H1 (cell line): Measurements from ENCODE around the gene PRDM1. TPM values are rescaled to one million over a fixed set of nuclear protein-coding genes. Genes with fewer than 3 reads are reported as not detected.

ENCODE experiments used
- CTCF ChIA-PET: fragments of 300-600 bp; sonication (Branson Sonifier 250); formaldehyde crosslinking; loops from one replicate; lab custom pipeline; 2021; ENCODE audit not compliant: partially characterized antibody; lab: Charles Lee
- POLR2A ChIA-PET: fragments of 300-600 bp; sonication (Branson Sonifier 250); formaldehyde crosslinking; loops from one replicate; lab custom pipeline; 2021; ENCODE audit warnings: inconsistent platforms; ENCODE audit not compliant: partially characterized antibody; lab: Charles Lee
- DNase-seq, 2 experiments: peaks; one replicate each; pipeline versions ENCODE4 v3.0.0 to v3.0.0-alpha.2; 2010 to 2022; ENCODE audit warnings: low spot score in 2 of 2, low read depth in 1 of 2, mixed read lengths in 1 of 2
- FAIRE-seq: peaks from 2 replicates; lab custom pipeline; 2011; peaks lifted over from hg19 to GRCh38; lab: Jason Lieb, UNC
- H2AFZ ChIP-seq: 2 replicates; pipeline ENCODE4 v1.8.1; 2012; ENCODE audit warnings: low read length, inconsistent platforms
- H2AK5ac ChIP-seq: 2 replicates; pipeline ENCODE4 v1.6.1; 2013; ENCODE audit warnings: low read depth, low read length
- H2BK120ac ChIP-seq: replicated peaks from 2 replicates; pipeline ENCODE3; 2013; ENCODE audit warnings: low read depth, low read length, inconsistent platforms
- H2BK12ac ChIP-seq: 2 replicates; pipeline ENCODE4 v1.6.1; 2013; ENCODE audit warnings: low read depth, low read length
- H2BK15ac ChIP-seq: 2 replicates; pipeline ENCODE4 v1.6.1; 2013; ENCODE audit warnings: low read length
- H2BK20ac ChIP-seq: 2 replicates; pipeline ENCODE4 v1.6.1; 2013; ENCODE audit warnings: low read length
- H2BK5ac ChIP-seq: 2 replicates; pipeline ENCODE4 v1.6.1; 2013; ENCODE audit warnings: low read depth, low read length
- H3K14ac ChIP-seq: 2 replicates; pipeline ENCODE4 v1.6.1; 2013; ENCODE audit warnings: inconsistent platforms; ENCODE audit not compliant: insufficient read length
- H3K18ac ChIP-seq: 2 replicates; pipeline ENCODE4 v1.6.1; 2013; ENCODE audit warnings: low read length; ENCODE audit errors: extremely low read depth
- H3K23ac ChIP-seq: 2 replicates; pipeline ENCODE4 v1.6.1; 2013; ENCODE audit warnings: inconsistent platforms; ENCODE audit not compliant: insufficient read length
- H3K23me2 ChIP-seq: 2 replicates; pipeline ENCODE4 v1.6.1; 2013; ENCODE audit warnings: low read depth, low read length
- H3K27ac ChIP-seq: 2 replicates; pipeline ENCODE4 v1.6.1; 2011; ENCODE audit warnings: low read depth, low read length, inconsistent platforms
- H3K27me3 ChIP-seq, 4 experiments: replicated peaks in 1 of 4; 1 replicate in 1 of 4; 2 replicates in 3 of 4; pipeline versions ENCODE4 v1.6.1 to v1.8.1; 2011 to 2013; ENCODE audit warnings: low read length in 3 of 4, mild to moderate bottlenecking in 3 of 4, inconsistent platforms in 2 of 4, mixed read lengths in 2 of 4, moderate library complexity in 1 of 4; ENCODE audit not compliant: control insufficient read depth in 3 of 4, insufficient read depth in 3 of 4; ENCODE audit errors: extremely low read depth in 1 of 4
- H3K36me3 ChIP-seq, 4 experiments: 2 replicates each; pipeline versions ENCODE4 v1.6.1 to v1.8.1; 2011 to 2013; ENCODE audit warnings: mild to moderate bottlenecking in 4 of 4, low read length in 3 of 4, moderate library complexity in 2 of 4, control low read depth in 1 of 4, inconsistent platforms in 1 of 4; ENCODE audit not compliant: insufficient read depth in 4 of 4, control insufficient read depth in 2 of 4
- H3K4ac ChIP-seq: replicated peaks from 2 replicates; pipeline ENCODE3; 2013; ENCODE audit warnings: low read length, low read depth, mixed read lengths, inconsistent platforms; ENCODE audit not compliant: insufficient read length
- H3K4me1 ChIP-seq, 4 experiments: replicated peaks in 1 of 4; 1 replicate in 1 of 4; 2 replicates in 3 of 4; pipeline versions ENCODE4 v1.6.1 to v1.8.1; 2011 to 2013; ENCODE audit warnings: low read length in 3 of 4, inconsistent platforms in 2 of 4, mixed read lengths in 1 of 4; ENCODE audit not compliant: insufficient read depth in 4 of 4, control insufficient read depth in 3 of 4
- H3K4me2 ChIP-seq, 2 experiments: 2 replicates each; pipeline versions ENCODE4 v1.6.1 to v1.8.1; 2011 to 2013; ENCODE audit warnings: low read depth in 2 of 2, low read length in 2 of 2, control low read depth in 1 of 2, inconsistent platforms in 1 of 2, mild to moderate bottlenecking in 1 of 2; ENCODE audit not compliant: insufficient read depth in 1 of 2
- H3K4me3 ChIP-seq, 4 experiments: fragments of 200-600, 300-600 bp in 1 of 4; sonication (generic), shearing (Covaris generic), sonication (Bioruptor Twin) in 1 of 4; 2 replicates each; pipeline versions ENCODE4 v1.5.1 to v1.8.1; 2011 to 2016; ENCODE audit warnings: low read length in 4 of 4, low read depth in 3 of 4, control low read depth in 2 of 4, inconsistent platforms in 2 of 4, mild to moderate bottlenecking in 2 of 4, mixed read lengths in 1 of 4, moderate library complexity in 1 of 4; ENCODE audit not compliant: insufficient read depth in 2 of 4; ENCODE audit errors: extremely low read depth in 1 of 4
- H3K56ac ChIP-seq: replicated peaks from 2 replicates; pipeline ENCODE3; 2013; ENCODE audit warnings: low read depth, mild to moderate bottlenecking, mixed read lengths, low read length, inconsistent platforms; ENCODE audit not compliant: insufficient read length
- H3K79me1 ChIP-seq: 2 replicates; pipeline ENCODE4 v1.6.1; 2013; ENCODE audit warnings: low read depth, low read length, control low read depth
- H3K79me2 ChIP-seq, 2 experiments: 2 replicates each; pipeline versions ENCODE4 v1.6.1 to v1.8.1; 2012 to 2013; ENCODE audit warnings: low read length in 2 of 2, mild to moderate bottlenecking in 2 of 2, inconsistent platforms in 1 of 2; ENCODE audit not compliant: insufficient read depth in 2 of 2, control insufficient read depth in 1 of 2
- H3K9ac ChIP-seq, 4 experiments: replicated peaks in 1 of 4; 1 replicate in 1 of 4; 2 replicates in 3 of 4; pipeline versions ENCODE4 v1.6.1 to v1.8.1; 2011 to 2013; ENCODE audit warnings: low read depth in 3 of 4, low read length in 3 of 4, control low read depth in 2 of 4, mild to moderate bottlenecking in 2 of 4, moderate library complexity in 2 of 4, inconsistent platforms in 1 of 4; ENCODE audit errors: extremely low read depth in 1 of 4
- H3K9me3 ChIP-seq, 2 experiments: 2 replicates each; pipeline versions ENCODE4 v1.6.1 to v1.8.1; 2012 to 2013; ENCODE audit warnings: mild to moderate bottlenecking in 2 of 2, moderate library complexity in 2 of 2, control low read depth in 1 of 2, inconsistent platforms in 1 of 2, low read depth in 1 of 2, low read length in 1 of 2, mixed read lengths in 1 of 2; ENCODE audit not compliant: insufficient read depth in 2 of 2
- H4K20me1 ChIP-seq, 2 experiments: replicated peaks in 1 of 2; 2 replicates each; pipeline versions ENCODE3 to v1.8.1; 2011 to 2013; ENCODE audit warnings: inconsistent platforms in 2 of 2, low read length in 2 of 2, mild to moderate bottlenecking in 1 of 2; ENCODE audit not compliant: insufficient read depth in 2 of 2, control insufficient read depth in 1 of 2
- H4K5ac ChIP-seq: 2 replicates; pipeline ENCODE4 v1.6.1; 2013; ENCODE audit warnings: low read length, low read depth, mixed read lengths, inconsistent platforms; ENCODE audit not compliant: insufficient read length
- H4K8ac ChIP-seq: 2 replicates; pipeline ENCODE4 v1.8.0; 2013; ENCODE audit warnings: mild to moderate bottlenecking, moderate library complexity, low read length, inconsistent platforms; ENCODE audit not compliant: insufficient read depth; ENCODE audit errors: extremely low read depth
- H4K91ac ChIP-seq: replicated peaks from 2 replicates; pipeline ENCODE3; 2013; ENCODE audit warnings: low read length, mixed read lengths, inconsistent platforms; ENCODE audit not compliant: insufficient read length
- ASH2L ChIP-seq: fragments of 200-600, 300-600 bp; sonication (generic); IDR thresholded peaks from one replicate; pipeline ENCODE4 v1.7.1; 2017; ENCODE audit warnings: low read length
- EZH2 ChIP-seq: fragments of 200-600 bp; sonication (generic); IDR thresholded peaks from 2 replicates; pipeline ENCODE4 v1.7.1; 2012; ENCODE audit warnings: low read depth, mild to moderate bottlenecking, moderate library complexity, low read length, inconsistent platforms; ENCODE audit not compliant: severe bottlenecking
- KDM4A ChIP-seq: IDR thresholded peaks from one replicate; pipeline ENCODE4 v1.7.1; 2012; ENCODE audit warnings: low read depth, mild to moderate bottlenecking, moderate library complexity, low read length, inconsistent platforms; ENCODE audit not compliant: severe bottlenecking
- MAFK ChIP-seq: IDR thresholded peaks from 2 replicates; pipeline ENCODE4 v1.6.1; 2012; ENCODE audit warnings: low read depth, mild to moderate bottlenecking, improper control_type of control experiment, low read length
- SUZ12 ChIP-seq: fragments of 200-600 bp; sonication (generic); IDR thresholded peaks from 2 replicates; pipeline ENCODE4 v1.6.1; 2012; ENCODE audit warnings: mild to moderate bottlenecking, inconsistent platforms, low read length, moderate library complexity, mixed read lengths
- WGBS, 2 experiments: shearing (Covaris generic) in 1 of 2; methylation state at CpG; one replicate each; pipeline versions ENCODE4 v1.1.6 to v1.1.7; 2013 to 2015; ENCODE audit warnings: low lambda C conversion rate in 2 of 2, mixed read lengths in 2 of 2, inconsistent platforms in 1 of 2, low coverage in 1 of 2, missing lambda C conversion rate in 1 of 2; ENCODE audit not compliant: insufficient replicate concordance in 2 of 2, insufficient coverage in 1 of 2, insufficient read length in 1 of 2; ENCODE audit errors: extremely low coverage in 1 of 2, missing lambda C conversion rate in 1 of 2; 5-methylcytosine and 5-hydroxymethylcytosine counted together
- polyA plus RNA-seq, 7 experiments: library from polyadenylated mRNA; depleted of rRNA in 3 of 7; stranded (reverse) in 5 of 7; unstranded in 2 of 7; fragments of >200 nt in 5 of 7; fragments of 200-250 nt in 2 of 7; gene quantifications; 1 replicate in 5 of 7; 2 replicates in 1 of 7; 4 replicates in 1 of 7; pipeline versions ENCODE4 v1.2.1 to v1.2.3, GENCODE V29; 2011 to 2013; ENCODE audit warnings: missing spikeins in 2 of 7, mixed read lengths in 2 of 7
- total RNA-seq: library from RNA; stranded (reverse); fragmentation: NEBNext Ultra II Directional; extraction: Animal tissue kit (Norgen Biotek cat#: 25700); gene quantifications from 2 replicates; pipeline ENCODE4 v1.2.1, GENCODE V29; 2021

PRDM1 gene
- total and polyA plus RNA-seq, 2 of the 8 experiments (the other 6 are each of a cell fraction or from before 2014, with no cell fraction given): 0.21 to 0.74 TPM

DNA sequence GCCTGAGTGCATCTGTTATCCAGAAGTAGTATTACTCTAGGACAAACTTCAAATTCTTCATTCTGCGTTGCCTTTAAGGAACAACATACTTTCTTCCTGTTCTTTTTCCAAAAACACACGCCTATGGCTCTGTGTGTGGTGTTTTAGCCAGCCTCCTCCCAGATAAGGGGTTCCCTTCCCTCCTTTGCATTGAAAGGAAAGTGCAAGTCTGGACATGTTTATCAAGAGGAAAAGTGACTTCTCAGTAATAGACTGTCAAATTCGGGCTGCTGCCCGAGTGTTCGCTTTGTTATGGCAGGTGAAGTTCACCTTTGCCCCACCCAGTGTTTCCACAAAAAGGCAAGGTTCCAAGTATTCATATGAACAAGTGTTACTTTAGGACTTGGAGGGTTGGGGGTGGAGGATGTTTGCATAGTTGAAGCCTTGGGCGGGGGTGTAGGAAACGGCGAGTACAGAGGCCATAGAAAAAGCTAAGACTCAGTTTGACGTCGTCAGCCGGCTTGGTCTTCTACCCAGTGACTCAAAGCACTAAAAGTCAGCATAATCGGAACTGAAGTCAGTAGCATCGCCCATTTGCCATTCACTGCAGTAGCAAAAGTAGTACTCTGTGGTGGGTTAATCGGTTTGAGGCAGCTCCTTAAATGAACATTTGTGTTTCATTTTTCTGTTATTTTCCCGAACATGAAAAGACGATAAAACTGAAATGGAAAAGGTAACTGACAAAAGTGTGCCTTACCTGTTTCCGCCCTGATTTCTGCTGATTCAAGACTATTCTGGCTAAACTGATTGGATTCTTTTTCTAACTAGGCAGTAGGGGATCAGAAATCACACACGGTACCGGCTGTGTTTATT is 12.5 kb downstream of the PRDM1 start:
- Histone ChIP-seq H2AFZ (peak overlapping the region; percentile 82), H2BK12ac (no peak overlapping the region; the same call in 1 of the 2 replicates), H3K23me2 (peaks cover 12% of the 10 kb centered on the region), H3K9ac (no peak overlapping the region), H3K4ac (no peak overlapping the region), H3K4me2 (peak overlapping the region; percentile 66 to 78), H3K23ac (no peak overlapping the region), H2BK120ac (no peak overlapping the region), H4K5ac (no peak overlapping the region), H3K14ac (no peak overlapping the region), H3K9me3 (no peaks in the 10 kb centered on the region), H3K18ac (no peak overlapping the region; the same call in 1 of the 2 replicates), H4K20me1 (no peaks in the 10 kb centered on the region), H3K36me3 (no peaks in the 10 kb centered on the region), H4K8ac (no peak overlapping the region), H2BK15ac (no peak overlapping the region), H3K27ac (no peak overlapping the region), H2AK5ac (no peak overlapping the region), H2BK20ac (no peak overlapping the region), H3K27me3 (peaks cover 0 to 17% (median 7%) of the 10 kb centered on the region in 4 experiments; a peak in 4 of 7 replicates), H3K79me2 (no peaks in the 10 kb centered on the region), H2BK5ac (peak overlapping the region; percentile 55; the same call in 1 of the 2 replicates), H3K79me1 (no peaks in the 10 kb centered on the region), H3K4me1 (peaks cover 1 to 21% (median 9%) of the 10 kb centered on the region in 4 experiments; a peak in 6 of 7 replicates), H3K56ac (no peak overlapping the region), H4K91ac (no peak overlapping the region), H3K4me3 (peak overlapping the region; percentile 16 to 54 (median 22); a peak in 5 of 8 replicates)
- WGBS, 2 experiments: 23% methylated on average over 19 of the region's 19 CpGs; no CpG with 5 or more reads in 1 of the 2 experiments
- FAIRE-seq: peak; percentile 58
- ChIA-PET POLR2A (interaction anchor here (0.5 to 0.7 kb wide), 2 partner anchors 50 to 96 kb away, joined by 3 read pairs; no protein-coding TSS in a partner anchor), CTCF (interaction anchor here (1.2 to 1.7 kb wide), 3 partner anchors 14 to 125 kb away, joined by 3 to 8 read pairs (median 7); no protein-coding TSS in a partner anchor)
- 0 out of 2 replicates have a peak, but pooled peaks have one; percentile 2 for TF ChIP-seq SUZ12
- TF ChIP-seq KDM4A: peak; percentile 16
- peak; percentile 21 for TF ChIP-seq EZH2
- 0 out of 2 replicates have a peak, but pooled peaks have one; percentile 23 for TF ChIP-seq MAFK
- TF ChIP-seq ASH2L: no peak
- no peak for DNase-seq
